ENCODE results near the gene TOX3. TPM values are rescaled to one million over a fixed set of nuclear protein-coding genes. Genes with fewer than 3 reads are reported as not detected.

Gene TOX3
- total RNA-seq, 1 experiment from 2014 or later: 16.6 TPM

- intact Hi-C loops (cut with micrococcal nuclease; ENCODE audit: unreplicated experiment): no loop called here
Measured at GRCh38 chr16:52494621-52495020, 52.3 kb downstream of the TOX3 start.

GRCh38 chr16:52494145-52494544 lies 52.8 kb downstream of the TOX3 start:
- intact Hi-C loops (cut with micrococcal nuclease; ENCODE audit: unreplicated experiment): no loop called here
- POLR2A ChIA-PET (ENCODE audit: low non-redundant PET): no interaction called here
- Histone ChIP-seq H3K27me3 (replicated peaks; ENCODE audit: insufficient read depth, low read depth, low read length, poor library complexity) (peaks cover 3% of the 10 kb centered on the region), H3K27ac (ENCODE audit: low read depth, low read length, poor library complexity, severe bottlenecking) (no peak overlapping the region), H3K36me3 (ENCODE audit: insufficient read depth, low read length, poor library complexity, severe bottlenecking) (no peaks in the 10 kb centered on the region), H3K4me1 (ENCODE audit: insufficient read depth, low read length, poor library complexity, severe bottlenecking) (peaks cover 48% of the 10 kb centered on the region), H3K9me3 (ENCODE audit: low read depth, low read length, poor library complexity, severe bottlenecking) (no peaks in the 10 kb centered on the region), H3K4me3 (ENCODE audit: low read depth, low read length, poor library complexity, severe bottlenecking) (no peak overlapping the region)
- CTCF ChIA-PET: no interaction called here
- TF ChIP-seq CTCF (conservative IDR thresholded peaks at IDR 0.05; ENCODE audit: low read depth, low read length) (no peak), EZH2 (IDR thresholded peaks at IDR 0.05; ENCODE audit: borderline replicate concordance, low read depth, low read length, poor library complexity, severe bottlenecking) (no peak)
- no peak for DNase-seq (ENCODE audit: low spot score)
- no TSS peak for BruUV-seq (replicated peaks)

More at GRCh38 chr16:52494621-52495020, 52.3 kb downstream of the TOX3 start:
- DNase-seq (ENCODE audit: low spot score): no peak
- peaks cover 52% of the 10 kb centered on the region for H3K4me1 ChIP-seq (ENCODE audit: insufficient read depth, low read length, poor library complexity, severe bottlenecking)
- TF ChIP-seq EZH2 (IDR thresholded peaks at IDR 0.05; ENCODE audit: borderline replicate concordance, low read depth, low read length, poor library complexity, severe bottlenecking): no peak
- no peak for TF ChIP-seq CTCF (conservative IDR thresholded peaks at IDR 0.05; ENCODE audit: low read depth, low read length)
- no peaks in the 10 kb centered on the region for H3K36me3 ChIP-seq (ENCODE audit: insufficient read depth, low read length, poor library complexity, severe bottlenecking)
- no peaks in the 10 kb centered on the region for H3K9me3 ChIP-seq (ENCODE audit: low read depth, low read length, poor library complexity, severe bottlenecking)
- no peak overlapping the region for H3K27ac ChIP-seq (ENCODE audit: low read depth, low read length, poor library complexity, severe bottlenecking)
- CTCF ChIA-PET: no interaction called here
- H3K27me3 ChIP-seq (replicated peaks; ENCODE audit: insufficient read depth, low read depth, low read length, poor library complexity): peaks cover 3% of the 10 kb centered on the region
- POLR2A ChIA-PET (ENCODE audit: low non-redundant PET): no interaction called here
- H3K4me3 ChIP-seq (ENCODE audit: low read depth, low read length, poor library complexity, severe bottlenecking): no peak overlapping the region
- no TSS peak for BruUV-seq (replicated peaks)

GRCh38 chr16:52492789-52493357 lies 54.1 kb downstream of the TOX3 start:
- H3K36me3 ChIP-seq (ENCODE audit: insufficient read depth, low read length, poor library complexity, severe bottlenecking): no peaks in the 10 kb centered on the region
- no TSS peak for BruUV-seq (replicated peaks)
- ChIA-PET POLR2A (ENCODE audit: low non-redundant PET) (no interaction called here), CTCF (no interaction called here)
- H3K4me1 ChIP-seq (ENCODE audit: insufficient read depth, low read length, poor library complexity, severe bottlenecking): peaks cover 36% of the 10 kb centered on the region
- no peak for TF ChIP-seq EZH2 (IDR thresholded peaks at IDR 0.05; ENCODE audit: borderline replicate concordance, low read depth, low read length, poor library complexity, severe bottlenecking)
- TF ChIP-seq CTCF (conservative IDR thresholded peaks at IDR 0.05; ENCODE audit: low read depth, low read length): no peak
- no peak overlapping the region for H3K27ac ChIP-seq (ENCODE audit: low read depth, low read length, poor library complexity, severe bottlenecking)
- intact Hi-C loops (cut with micrococcal nuclease; ENCODE audit: unreplicated experiment): no loop called here
- H3K9me3 ChIP-seq (ENCODE audit: low read depth, low read length, poor library complexity, severe bottlenecking): no peaks in the 10 kb centered on the region
- H3K4me3 ChIP-seq (ENCODE audit: low read depth, low read length, poor library complexity, severe bottlenecking): no peak overlapping the region
- no peak for DNase-seq (ENCODE audit: low spot score)
- H3K27me3 ChIP-seq (replicated peaks; ENCODE audit: insufficient read depth, low read depth, low read length, poor library complexity): peaks cover 3% of the 10 kb centered on the region
